Measurements from ENCODE around the gene SPTB.
A peak's percentile ranks its signal among the peaks of the same experiment; 100 is the strongest.

The SPTB gene

GRCh38 chr14:64784006-64784405, 95.7 kb downstream of the SPTB start:
- DNase-seq = no peak

GRCh38 chr14:64782196-64782595, 97.5 kb downstream of the SPTB start:
- DNase-seq = no peak

DNA sequence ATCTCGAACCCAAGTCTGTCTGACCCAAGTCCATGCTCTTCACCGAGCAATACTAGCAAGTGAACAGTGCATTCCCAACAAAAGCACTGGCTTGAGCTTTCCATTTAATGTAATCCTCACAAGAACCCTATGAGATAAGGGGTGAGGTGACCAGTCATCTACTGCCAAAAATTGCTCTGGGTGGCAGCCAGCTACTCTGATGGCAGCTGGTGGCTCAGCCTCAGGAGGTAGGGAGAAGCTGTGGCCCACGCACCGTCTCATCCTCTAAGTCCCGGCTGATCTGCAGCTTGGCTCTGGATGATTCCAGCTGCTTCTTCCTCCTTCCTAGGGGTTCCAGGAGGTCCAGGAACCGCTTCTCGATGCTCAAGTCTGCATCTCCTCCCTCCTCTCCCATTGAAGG, 100.2 kb downstream of the SPTB start:
- DNase-seq = no peak

- DNase-seq = no peak
Observed at GRCh38 chr14:64778104-64778754, 101.5 kb downstream of the SPTB start.

DNA sequence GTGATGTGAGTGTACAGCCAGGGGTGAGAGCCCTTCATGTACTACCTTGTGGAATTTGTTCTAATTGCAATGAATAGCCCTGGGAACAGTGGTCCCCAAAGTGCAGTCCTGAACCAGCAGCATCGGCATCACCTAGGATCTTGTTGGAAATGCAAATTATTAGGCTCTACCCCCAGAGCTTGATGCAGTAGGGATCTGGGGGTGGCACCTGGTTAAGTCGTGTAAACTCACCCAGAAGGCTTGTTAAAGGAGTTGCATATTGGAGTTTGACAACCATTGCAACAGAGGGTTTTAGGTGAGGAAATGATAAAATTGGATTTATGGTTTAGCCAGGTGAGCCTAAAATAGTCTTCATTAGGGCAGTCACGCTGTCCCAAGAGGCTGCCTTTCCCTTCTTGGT, 102.2 kb downstream of the SPTB start:
- DNase-seq = no peak

DNA sequence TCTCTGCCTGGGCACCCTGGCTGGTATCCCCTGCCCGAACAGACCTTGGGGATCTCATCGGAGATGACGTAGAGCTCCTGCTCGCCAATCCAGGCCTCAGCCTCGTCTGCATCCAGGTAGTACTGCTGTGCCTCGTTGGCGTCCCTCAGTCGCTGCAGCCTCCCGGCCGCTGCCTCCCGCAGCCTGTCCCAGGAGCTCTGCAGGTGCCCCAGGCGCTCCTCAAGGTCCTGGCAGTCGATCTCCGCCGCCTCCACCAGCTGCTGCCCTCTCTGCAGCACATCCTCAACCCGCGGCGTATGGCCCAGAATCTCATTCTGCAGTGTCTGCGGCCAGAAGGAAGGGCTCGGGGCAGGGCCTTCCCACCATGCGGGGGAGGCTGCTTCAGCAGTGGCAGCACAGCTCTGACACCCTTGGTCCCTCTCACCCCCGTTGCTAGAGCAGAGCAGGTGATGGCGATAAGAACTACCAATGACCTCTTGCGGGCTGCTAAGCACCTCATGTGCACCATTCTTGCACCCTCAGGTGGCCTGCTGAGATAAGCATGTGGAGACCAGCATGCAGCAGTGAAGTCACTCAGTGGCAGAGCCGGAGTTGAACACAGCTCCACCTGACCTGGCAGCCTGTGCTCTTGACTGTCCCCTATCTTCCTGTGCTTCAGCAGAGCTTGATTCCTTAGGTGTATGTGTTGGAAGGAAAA, 104.5 kb downstream of the SPTB start:
- no peak for DNase-seq

GRCh38 chr14:64774272-64774671, 105.4 kb downstream of the SPTB start:
- no peak for DNase-seq

- no peak for DNase-seq
Observed at GRCh38 chr14:64773577-64773976, 106.1 kb downstream of the SPTB start.

GRCh38 chr14:64773046-64773445, 106.7 kb downstream of the SPTB start:
- no peak for DNase-seq

DNA sequence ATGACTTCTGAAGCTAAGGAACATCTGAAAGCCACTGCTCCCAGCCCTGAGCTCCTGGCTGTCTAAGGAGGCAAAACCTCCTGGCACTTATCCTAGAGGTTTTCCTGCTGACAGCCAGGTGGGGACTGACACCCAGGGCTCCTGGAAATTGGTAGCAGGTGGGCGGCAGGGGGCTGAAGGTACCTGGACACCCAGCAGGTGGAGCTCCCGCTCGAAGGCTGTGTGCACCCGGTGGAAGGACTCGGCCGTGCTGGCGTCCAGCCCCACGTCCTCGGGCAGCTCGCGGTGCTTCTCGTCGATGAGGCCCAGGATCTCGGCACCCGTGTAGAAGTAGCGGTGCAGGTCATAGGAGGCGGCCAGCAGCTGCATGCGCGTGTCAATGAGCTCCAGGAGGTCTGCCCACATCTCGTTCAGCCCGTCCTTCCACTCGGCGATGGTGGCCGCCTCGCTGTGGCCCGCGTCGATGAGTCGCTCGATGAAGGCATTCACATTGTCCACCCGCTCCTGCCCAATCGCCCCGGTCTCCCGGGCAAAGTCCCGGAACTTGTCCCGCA, 107.2 kb downstream of the SPTB start:
- peak in 1 of 2 experiments; percentile 10 for DNase-seq

- no peak for DNase-seq
Observed at GRCh38 chr14:64771161-64771560, 108.5 kb downstream of the SPTB start.

GRCh38 chr14:64770751-64771150, 109.0 kb downstream of the SPTB start:
- DNase-seq = no peak

- no peak for DNase-seq
Observed at GRCh38 chr14:64769096-64770020, 110.3 kb downstream of the SPTB start.

- no peak for DNase-seq
Observed at GRCh38 chr14:64768401-64769095, 111.2 kb downstream of the SPTB start.

DNA sequence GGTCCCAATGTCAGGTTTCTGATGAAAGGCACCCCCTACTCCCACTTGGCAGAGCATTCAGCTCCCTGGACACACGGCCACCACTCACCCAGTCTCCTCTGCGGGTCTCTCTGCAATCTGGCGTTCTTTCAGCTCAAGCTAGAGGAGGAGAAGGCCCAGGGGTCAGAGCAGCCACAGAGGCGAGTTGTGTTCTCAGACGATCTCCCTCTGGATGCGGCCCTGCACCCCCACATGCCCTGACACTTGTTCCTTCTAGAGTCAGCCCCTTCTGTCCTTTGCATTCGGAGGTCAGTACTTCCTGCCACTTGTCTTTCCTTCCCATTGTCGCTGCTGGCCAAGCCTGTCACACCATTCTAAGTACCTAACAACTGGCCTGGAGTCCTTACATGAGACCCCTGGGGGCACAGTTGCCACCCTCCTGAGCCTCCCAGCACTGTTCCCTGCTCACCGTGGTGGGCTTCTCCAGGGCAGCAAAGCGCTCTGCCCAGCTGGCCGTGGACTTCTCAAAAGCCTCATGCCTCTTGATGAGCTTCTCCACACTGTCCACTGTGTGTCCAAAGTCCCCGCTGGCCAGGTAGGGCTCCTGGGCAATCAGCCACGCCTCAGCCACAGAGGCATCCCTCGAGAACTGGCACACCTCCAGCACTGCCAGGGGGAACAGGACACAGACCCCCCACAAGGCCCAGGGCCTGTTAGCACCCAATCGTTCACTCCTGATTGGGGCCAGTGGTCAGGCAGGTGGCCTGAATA, 112.3 kb downstream of the SPTB start:
- DNase-seq = no peak

- DNase-seq = peak in 1 of 2 experiments; percentile 58
Observed at GRCh38 chr14:64766430-64767151, 113.1 kb downstream of the SPTB start.

GRCh38 chr14:64765740-64766302, 113.9 kb downstream of the SPTB start:
- no peak for DNase-seq

DNA sequence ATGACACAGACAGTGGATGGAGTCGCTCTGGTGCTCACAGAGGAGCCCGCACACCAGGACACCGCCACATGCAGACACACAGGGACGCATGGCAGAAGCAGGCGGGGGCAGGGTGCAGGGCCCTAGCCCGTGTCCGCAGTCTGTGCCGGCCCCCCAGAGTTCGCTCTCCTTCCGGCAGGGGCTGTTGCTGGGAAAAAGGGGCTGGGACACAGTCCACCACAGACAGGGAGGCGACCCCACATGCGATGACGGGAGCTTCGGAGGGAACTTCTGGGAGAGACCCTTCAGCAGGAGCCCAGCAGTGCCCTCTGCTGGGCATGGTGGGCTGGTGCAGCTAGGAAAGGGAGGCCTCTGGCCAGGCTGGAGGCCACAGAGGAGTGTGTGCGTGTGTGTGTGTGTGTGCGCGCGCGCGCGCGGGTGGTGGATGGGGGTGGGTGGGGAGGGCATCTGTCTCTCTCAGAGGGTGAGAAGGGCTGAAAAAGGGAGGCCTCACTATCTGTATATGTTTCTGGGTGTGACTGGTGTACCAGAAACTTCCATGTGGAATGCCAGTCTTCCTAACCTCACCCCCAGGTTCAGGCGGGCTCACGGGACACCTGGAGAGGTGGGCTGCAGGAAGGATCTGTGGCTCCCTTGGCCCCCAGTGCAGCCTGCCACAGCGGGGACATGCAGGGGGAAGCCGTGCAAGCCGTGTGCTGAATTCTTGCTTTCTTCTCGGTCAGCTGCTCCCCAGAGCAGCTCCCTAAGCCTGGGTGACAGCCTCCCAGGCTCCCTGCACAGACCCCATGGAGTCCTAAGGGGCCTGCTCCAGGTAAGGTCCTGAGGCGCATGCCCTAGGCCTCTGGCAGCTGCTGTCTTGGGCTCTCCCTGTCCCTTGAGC, 114.8 kb downstream of the SPTB start:
- DNase-seq = peak; percentile 21 to 80

DNA sequence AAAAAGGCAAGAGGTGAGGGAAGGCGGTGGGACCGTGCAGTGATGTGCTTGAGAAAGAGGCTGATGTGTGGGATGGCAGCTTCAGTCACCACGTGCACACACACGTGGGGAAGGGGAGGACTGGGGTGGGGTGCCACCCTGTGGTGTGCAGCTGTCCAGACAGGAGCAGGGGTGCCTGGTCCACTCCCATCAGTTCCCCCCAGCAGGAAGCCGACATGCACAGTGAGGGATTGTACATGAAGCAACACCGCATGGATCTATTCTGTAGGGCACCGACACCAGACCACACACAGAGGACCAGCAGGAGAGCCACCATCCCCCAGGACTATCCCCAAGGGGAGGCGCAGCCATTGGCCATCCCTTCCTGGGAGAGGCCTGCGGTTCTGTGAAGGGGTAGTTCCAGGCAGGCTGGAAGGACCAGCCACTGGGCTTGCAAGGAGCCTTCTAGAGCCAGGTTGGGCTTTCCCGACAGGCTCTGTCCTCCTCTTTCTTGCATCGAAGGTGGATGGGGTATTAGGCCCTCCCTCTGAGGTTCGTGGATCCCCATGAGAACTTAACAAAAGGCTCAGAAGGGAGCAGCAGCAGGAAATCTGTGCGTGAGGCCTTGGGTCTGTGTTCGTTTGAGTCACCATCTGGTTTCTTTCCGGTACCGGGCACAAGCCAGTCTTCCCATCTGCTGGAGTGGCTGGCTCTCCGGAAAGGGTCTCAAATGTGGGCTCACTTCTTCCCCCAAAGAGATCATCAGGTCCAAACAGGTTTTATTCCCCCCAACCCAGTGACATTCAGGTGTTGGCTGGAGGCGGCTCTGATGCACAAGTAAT, 115.7 kb downstream of the SPTB start:
- peak in 1 of 2 experiments; percentile 17 for DNase-seq

Measured in NCI-H526 (cell line).